ENCODE measurements around the gene CGB7.

CGB7 gene

GRCh38 chr19:49017041-49017665, 40.4 kb downstream of the CGB7 start, which contains the start of gene LHB:
Gene LHB, minus strand, starts transcription at chr19:49017091. Its CDS starts 10 bp downstream, at chr19:49017081.
- no peak for DNase-seq

- DNase-seq: no peak
These were observed 41.3 kb downstream of the CGB7 start for GRCh38 chr19:49016067-49016839.

GRCh38 chr19:49014870-49015255, 42.7 kb downstream of the CGB7 start:
- DNase-seq: no peak

GRCh38 chr19:49014123-49014869, 43.3 kb downstream of the CGB7 start:
- no peak for DNase-seq

GRCh38 chr19:49011194-49011593, 46.4 kb downstream of the CGB7 start:
- no peak for DNase-seq

GRCh38 chr19:49010453-49010852, 47.1 kb downstream of the CGB7 start:
- DNase-seq: no peak

- DNase-seq: no peak
These were observed 47.7 kb downstream of the CGB7 start for GRCh38 chr19:49009828-49010227.

GRCh38 chr19:49006905-49007304, 50.6 kb downstream of the CGB7 start:
- no peak for DNase-seq

- no peak for DNase-seq
These were observed 52.5 kb downstream of the CGB7 start for GRCh38 chr19:49004964-49005614.
